ENCODE results near the gene SPRYD3. TPM values are rescaled to one million over a fixed set of nuclear protein-coding genes. Genes with fewer than 3 reads are reported as not detected.
"Not testable (repeated sequence)": the region's sequence is repeated elsewhere in the genome, so short reads cannot be mapped to it uniquely, and the experiment has no call there.

SPRYD3 gene, protein sequence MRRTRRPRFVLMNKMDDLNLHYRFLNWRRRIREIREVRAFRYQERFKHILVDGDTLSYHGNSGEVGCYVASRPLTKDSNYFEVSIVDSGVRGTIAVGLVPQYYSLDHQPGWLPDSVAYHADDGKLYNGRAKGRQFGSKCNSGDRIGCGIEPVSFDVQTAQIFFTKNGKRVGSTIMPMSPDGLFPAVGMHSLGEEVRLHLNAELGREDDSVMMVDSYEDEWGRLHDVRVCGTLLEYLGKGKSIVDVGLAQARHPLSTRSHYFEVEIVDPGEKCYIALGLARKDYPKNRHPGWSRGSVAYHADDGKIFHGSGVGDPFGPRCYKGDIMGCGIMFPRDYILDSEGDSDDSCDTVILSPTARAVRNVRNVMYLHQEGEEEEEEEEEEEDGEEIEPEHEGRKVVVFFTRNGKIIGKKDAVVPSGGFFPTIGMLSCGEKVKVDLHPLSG
- 10 to 100 TPM; 15.9 to 22.3 (median 18.3) TPM for polyA plus RNA-seq (ENCODE audit: insufficient read length in 10 of 10)
- long read RNA-seq, donor 1, transcript SPRYD3-201 (11 exons, 2,932 nt): major isoform, 5 of 5 reads
- long read RNA-seq, donor 1, partial matches to known transcripts: 0 of 5 reads
- long read RNA-seq, donor 1, other reads (novel, unspliced or antisense): 0 of 5 reads
- long read RNA-seq, donor 2, partial matches to known transcripts: 0 of 4 reads
- long read RNA-seq, donor 2, other reads (novel, unspliced or antisense): 0 of 4 reads
- long read RNA-seq, donor 3: 0 reads
- long read RNA-seq, donor 4, partial matches to known transcripts: 0 of 2 reads
- long read RNA-seq, donor 4, other reads (novel, unspliced or antisense): 0 of 2 reads
- long read RNA-seq, donor 5, transcript SPRYD3-201 (11 exons, 2,932 nt): major isoform, 8 of 8 reads
- long read RNA-seq, donor 5, partial matches to known transcripts: 0 of 8 reads
- long read RNA-seq, donor 5, other reads (novel, unspliced or antisense): 0 of 8 reads
- long read RNA-seq, donor 6, transcript SPRYD3-201 (11 exons, 2,932 nt): major isoform, 9 of 9 reads
- long read RNA-seq, donor 6, partial matches to known transcripts: 0 of 9 reads
- long read RNA-seq, donor 6, other reads (novel, unspliced or antisense): 0 of 9 reads
- long read RNA-seq, donor 7, partial matches to known transcripts: 0 of 4 reads
- long read RNA-seq, donor 7, other reads (novel, unspliced or antisense): 0 of 4 reads
- long read RNA-seq, donor 8, partial matches to known transcripts: 0 of 2 reads
- long read RNA-seq, donor 8, other reads (novel, unspliced or antisense): 0 of 2 reads
- long read RNA-seq, donor 9, partial matches to known transcripts: 0 of 1 reads
- long read RNA-seq, donor 9, other reads (novel, unspliced or antisense): 0 of 1 reads

DNA sequence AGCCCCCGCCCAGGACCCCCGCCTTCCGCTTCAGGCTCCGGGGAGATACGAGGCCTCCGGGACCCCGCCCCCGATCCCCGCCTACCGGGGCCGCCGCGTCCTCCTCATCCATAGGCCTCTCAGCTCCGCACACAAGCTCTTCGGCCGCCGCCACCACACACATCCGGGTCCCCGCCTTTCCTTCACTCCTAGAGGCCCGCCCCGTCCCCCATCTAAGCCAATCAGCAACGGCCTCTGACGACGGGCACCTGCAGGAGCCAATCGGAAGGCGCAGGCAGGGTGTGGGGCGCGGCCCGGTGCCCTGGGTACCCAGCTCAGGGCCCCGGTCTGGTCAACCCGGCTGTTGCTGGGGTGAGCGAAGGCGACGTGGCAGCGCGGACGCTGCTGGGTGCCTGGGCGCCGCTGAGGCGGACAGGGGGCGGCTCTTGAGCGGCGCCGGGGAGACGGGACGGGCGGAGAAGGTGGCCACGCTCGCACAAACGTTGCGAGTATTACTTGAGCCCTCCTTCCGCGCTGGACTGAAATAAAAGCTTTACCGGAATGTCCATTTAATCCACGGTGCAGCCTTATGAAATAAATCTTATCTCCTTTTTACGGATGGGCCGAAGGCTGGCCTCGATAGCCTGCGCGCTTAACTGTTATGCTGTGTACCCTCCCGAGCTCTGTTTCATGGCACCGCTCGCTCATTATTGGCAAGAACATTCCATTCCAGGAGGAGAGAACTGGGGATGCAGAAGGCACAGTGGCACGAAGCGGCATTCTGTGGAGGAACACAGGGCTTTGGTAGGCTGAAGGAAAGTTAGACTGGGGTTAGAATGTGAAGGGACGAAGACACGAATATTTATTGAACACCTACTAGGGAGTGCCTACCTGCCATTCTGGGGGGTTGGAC, at the start of gene SPRYD3:
SPRYD3 (minus strand) TSS at position 165 of the 892 bp plus-strand sequence; CDS start at position 108, 57 bp downstream.
- DNase-seq: peak; percentile 96 to 99 (median 97)

DNA sequence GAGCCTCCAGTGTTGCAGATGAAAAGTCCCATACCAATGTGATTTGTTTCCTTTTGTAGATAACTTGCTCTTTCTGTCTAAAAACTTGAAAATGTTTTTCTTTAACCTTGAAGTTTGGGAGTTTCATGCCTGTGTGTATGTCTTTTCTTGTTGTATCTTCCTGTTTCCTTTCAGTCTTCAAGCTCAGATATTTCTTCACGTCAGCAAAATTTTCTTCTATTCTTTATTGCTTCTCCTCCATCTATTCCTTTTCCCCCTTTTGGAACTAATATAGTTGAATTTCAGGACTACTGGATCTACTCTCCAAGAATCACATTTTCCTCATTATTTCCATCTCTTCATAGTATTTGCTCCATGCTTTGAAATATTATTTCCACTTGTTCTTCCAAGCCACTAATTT, 48.0 kb upstream of the SPRYD3 start:
- DNase-seq: no peak

DNA sequence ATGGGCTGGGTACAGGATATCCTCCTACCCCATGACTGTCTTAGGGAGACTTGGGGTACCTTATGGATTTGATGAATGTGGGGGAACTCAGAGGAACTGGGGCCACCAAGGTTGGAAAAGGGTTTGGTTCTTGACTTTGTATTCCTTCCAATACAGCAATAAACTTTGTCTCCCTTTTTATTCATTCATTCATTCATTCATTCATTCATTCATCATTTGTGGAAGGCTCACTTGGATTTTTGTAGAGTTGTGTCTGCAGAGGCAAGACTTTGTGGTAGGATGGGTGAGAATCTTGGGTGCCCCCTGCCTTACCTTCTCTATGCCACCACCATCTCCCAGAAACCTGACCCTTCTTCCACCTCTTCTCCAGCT, 45.1 kb upstream of the SPRYD3 start:
- DNase-seq: no peak

DNA sequence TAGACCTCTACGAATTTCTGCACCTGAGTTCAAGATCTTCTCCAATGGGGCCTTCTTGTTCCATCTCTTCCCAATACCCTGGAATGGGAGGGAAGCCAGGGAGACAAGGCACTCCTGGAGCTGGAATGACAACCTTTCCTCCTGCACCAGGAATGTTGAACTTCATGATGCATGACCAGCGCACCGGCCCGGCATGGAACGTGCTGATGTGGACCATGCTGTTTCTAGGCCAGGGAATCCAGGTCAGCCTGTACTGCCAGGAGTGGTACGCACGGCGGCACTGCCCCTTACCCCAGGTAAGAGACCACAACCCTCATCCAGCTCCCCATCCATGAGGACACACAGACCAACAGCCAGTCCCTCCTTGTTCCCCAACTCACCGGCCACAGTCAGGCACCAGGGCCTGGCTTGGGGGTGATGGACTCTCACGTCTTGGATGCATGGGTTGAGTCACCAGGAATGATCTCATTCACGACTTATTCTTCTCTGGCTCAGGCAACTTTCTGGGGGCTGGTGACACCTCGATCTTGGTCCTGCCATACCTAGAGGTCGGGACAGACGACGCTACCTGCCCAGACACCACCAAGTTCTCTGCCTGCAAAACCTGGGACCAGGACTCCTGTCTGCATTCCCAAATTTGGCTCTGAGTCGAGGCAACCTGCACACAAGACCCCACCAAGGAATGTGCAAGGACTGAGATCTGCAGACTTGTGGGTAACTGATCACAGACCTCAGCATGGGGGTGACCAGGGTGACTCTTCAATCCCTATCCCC, 44.6 kb upstream of the SPRYD3 start:
- DNase-seq: no peak

DNA sequence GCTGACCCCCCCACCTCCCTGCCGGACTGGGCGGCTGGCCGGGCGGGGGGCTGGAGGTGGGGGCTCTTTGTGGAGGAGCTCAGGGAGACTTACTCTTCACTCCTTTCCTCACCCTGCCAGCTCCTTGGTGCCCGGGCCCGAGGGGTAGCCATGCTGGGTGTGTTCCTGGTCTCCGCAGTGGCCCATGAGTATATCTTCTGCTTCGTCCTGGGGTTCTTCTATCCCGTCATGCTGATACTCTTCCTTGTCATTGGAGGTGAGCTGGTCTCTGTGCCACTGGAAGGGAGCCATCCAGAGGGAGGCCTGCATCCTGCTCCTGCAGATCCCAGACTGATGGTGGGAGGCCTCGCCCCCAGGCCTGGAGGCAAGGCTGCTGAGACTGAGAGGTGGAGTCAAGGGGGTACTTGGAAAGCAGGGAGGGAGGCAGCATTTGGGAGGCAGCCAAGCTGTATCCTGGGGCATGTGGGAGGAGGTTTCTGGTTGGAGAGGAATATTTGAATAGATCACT, 43.8 kb upstream of the SPRYD3 start:
- DNase-seq: no peak

DNA sequence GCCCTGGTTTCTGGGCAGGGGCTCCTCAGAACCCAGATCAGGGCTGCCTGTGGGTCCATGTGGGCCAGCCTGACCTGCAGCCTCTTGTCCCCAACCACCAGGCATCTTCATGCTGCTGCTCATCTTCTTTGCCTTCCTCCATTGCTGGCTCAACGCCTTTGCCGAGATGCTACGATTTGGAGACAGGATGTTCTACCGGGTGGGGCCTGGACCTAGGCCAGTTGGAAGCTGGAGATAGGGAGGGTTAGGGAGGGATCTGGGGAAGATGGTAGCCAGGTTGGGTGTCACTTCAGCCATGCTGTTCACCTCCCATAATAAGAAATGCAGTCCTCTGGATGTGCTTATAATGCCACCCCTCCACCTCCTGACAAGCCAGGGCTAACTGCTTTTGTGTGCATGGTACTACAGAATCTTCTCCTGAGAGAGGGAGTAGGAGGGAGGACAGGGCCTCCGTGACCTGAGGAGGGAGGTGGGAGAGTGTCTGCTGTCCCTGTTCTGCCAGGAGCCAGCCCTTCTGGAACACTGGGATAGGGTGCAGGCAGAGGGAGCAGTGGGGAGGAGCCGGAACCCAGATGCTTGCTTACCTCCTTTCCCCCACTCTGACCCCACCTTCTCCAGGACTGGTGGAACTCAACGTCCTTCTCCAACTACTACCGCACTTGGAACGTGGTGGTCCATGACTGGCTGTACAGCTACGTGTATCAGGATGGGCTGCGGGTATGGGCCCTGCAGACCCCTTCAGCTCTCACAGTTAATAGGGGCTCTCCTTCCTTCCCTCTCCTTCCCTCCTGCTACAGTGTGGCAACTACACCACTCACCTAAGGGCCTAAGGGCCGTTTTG, 41.7 kb upstream of the SPRYD3 start:
- no peak for DNase-seq

DNA sequence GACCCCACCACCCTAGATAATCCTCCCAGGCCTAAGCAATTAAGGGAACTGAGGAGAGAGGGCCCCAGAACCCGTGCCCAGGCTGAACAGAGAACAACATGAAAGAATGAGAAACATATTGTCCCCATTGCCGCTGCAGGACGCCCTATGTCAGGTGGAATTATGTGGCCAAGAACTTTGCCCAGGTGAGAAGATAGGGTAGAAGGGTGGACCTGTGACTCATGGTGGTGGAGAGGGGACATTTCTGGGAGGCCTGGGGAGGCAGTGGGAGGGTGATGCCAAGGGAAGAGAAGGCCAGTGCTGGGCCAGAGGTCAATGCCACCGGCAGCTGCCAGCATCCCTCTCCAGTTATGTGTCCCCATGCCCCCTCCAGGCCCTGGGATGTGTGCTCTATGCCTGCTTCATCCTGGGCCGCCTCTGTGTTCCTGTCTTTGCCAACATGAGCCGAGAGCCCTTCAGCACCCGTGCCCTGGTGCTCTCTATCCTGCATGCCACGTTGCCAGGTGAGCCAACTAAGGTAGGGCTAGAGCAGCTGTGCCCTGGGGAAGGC, 39.6 kb upstream of the SPRYD3 start:
- no peak for DNase-seq

DNA sequence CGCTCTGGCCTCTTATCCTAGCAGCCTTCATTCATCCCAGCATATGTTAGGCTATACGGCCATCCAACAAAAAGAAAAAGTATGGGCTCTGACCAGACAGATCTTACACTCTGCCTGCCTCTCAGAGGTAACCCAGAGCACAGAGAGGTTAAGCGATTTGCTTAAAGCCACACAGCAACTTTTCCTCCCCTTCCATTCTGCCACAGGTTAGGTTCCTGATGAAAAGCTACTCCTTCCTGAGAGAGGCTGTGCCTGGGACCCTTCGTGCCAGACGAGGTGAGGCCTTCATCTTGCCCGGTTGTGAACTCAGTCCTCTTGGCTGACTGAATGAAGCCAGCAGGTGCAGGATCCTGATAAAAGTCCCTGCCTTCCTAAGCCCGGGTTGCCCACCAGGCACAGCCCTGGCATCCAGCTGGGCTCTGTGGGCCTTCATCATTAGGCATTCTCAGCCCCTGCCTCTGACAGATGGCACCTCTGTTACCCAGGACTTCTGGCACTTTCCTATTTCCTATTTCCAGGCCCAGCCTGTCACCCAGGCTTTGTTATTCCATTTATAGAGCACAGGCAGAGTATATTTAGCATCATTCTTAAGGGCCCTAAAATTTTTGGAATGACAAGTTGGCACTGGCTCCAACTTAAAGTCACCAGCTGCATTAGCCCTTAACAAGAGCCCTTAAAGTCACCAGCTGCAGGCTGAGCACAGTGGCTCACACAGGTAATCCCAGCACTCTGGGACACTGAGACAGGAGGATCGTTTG, 36.9 kb upstream of the SPRYD3 start:
- peak in 1 of 3 donors; percentile 22 for DNase-seq

DNA sequence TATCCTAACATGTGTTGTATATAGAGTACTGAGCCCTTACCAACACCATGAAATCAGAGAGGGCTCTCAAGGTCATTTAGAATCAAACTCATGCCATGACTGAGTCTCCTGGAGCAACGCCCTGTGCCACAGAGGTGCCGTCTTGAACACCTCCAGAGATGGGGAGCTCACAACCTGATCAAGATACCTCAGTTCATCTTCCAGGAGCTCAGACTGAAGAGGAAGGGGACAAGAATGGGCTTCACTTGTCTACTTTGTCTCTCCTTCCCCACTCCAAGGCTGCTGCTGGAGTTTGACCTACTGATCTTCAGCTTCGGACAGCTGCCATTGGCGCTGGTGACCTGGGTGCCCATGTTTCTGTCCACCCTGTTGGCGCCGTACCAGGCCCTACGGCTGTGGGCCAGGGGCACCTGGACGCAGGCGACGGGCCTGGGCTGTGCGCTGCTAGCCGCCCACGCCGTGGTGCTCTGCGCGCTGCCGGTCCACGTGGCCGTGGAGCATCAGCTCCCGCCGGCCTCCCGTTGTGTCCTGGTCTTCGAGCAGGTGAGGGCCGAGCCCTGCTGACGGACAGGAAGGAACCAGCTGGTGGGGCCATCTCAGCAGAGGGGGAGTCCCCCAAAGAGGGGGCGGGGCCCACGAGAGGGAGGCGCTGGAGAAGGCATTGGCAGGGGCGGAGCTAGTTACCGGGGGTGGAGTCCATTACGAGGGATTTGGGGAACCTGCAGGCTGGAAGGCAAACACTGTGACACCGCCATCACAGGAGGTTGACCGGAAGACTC, 36.1 kb upstream of the SPRYD3 start:
- no peak for DNase-seq

DNA sequence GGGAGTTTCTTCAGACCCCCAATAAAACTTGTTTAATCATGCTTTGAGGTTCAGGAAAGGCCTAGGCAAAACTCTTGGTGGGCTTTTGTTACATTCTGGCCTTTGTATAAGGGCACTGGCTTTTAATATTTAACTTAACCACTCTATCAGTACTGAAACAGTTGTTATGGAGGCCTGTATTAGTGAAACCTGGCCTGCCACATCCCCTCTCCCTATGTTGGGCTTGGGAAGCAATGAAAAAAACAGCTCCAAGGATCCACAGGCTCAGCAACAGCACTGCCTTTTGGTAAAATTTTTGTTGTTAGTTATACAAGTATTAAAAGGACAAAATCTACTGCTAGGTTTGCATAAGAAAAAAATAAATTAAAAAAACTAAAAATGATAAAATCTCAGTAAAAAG, 34.8 kb upstream of the SPRYD3 start:
- no peak for DNase-seq

DNA sequence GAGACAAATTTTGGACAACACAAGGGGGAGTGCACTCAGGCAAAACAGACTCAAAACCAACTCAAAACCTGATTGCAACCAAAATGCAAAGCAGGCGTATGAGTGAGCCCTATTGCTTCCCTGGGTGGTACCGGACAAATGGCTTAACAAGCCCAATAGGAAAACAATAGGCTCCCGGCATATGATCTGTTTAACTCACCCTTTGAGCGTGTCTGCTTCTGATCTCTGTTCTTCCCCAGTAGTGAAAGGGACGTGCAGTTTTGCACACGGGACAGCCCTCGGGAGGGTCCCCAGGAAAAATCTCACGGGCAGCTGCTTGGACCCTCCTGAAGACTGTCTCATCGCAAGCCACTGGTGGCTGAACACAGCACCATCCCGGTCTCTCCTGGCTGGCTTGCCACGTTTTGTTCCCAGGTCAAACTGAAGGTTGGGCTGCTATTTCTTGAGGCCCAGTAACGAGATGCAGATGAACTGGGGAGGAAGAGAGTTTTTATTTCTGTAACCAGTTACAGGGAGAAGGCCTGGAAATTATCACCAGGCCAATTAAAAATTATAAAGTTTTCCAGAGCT, 34.0 kb upstream of the SPRYD3 start:
- DNase-seq: no peak

DNA sequence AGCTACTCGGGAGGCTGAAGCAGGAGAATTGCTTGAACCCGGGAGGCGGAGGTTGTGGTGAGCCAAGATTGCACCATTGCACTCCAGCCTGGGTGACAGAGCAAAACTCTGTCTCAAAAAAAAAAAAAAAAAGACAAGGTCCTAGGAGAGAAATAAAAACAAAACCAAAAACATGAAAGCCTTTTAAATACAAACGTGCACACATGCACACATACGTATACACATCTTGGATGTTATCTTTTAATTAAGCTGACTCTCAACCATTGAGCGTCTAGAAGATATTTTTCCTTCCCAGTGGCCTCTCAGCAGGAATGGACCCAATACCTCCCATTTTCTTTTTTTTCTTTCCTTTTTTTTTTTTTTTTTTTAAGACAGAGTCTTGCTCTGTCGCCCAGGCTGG, 33.2 kb upstream of the SPRYD3 start:
- DNase-seq: not testable (repeated sequence)

DNA sequence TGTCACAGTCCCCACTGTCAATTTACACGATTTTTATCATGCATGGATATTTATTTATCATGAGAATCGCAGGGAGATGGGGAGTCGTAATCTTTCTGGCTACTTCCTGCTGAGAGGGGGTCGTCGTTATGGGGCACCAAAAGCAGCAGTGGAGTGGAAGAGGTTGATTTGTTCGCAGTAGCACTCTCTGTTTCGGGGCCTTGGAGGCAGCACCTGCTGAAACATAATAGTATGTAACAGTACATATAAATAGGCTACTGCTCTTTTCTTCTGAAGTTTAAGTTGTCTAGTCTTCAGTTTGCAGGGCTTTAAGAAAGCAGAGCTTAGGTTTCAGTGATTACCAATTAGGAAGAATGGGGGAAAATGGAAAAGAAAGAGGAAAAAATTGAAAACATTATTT, 27.9 kb upstream of the SPRYD3 start:
- DNase-seq: peak in 1 of 3 donors; percentile 44

DNA sequence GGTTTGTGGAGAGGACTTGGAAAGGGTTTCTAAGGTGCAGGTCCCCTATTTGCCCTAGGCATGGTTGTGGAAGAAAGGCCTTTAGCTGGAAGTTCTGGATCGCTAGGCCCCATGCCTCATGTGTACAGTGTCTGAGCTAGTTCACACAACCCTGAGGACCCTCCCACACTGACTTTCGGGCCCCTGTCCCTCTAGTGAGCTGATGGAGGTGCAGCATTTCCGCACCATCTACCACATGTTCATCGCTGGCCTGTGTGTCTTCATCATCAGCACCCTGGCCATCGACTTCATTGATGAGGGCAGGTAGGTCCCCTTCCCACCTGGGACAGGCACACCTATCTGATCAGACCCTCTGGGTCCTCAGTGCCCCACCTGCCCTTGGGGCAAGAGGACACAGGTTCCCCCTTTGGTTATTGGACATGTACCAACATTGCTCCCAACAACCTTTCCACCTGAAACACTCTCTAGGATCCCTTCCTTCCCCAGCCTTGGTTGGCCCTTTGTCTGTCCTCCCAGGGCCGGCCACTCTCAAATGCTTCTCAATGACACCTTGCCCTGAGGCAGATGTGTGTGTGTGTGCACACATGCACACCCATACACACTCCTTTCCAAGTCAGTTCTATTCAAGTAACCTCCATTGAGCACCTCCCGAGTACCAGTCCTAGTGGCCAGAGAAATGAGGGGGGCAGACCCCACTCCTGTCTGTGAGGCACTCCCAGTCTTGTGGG, 26.7 kb upstream of the SPRYD3 start:
- no peak for DNase-seq

DNA sequence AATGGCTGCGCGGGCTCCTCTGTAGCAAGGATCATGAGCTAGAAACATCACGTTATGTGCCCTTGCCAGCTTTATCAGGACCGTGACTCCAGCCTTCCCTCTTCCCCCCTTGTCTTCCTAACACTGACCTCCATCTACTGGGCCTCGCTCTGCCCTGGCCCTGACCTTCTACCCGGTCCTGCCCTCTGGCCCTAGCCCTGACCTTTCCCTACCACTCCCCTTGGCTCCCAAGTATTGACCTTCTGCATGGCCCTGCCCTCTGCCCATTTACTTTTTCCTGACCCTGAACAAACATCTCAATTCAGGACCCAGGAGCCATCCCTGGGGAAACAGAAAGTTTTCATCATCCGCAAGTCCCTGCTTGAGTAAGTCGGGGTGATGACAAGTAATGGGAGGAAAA, 26.1 kb upstream of the SPRYD3 start:
- DNase-seq: no peak

DNA sequence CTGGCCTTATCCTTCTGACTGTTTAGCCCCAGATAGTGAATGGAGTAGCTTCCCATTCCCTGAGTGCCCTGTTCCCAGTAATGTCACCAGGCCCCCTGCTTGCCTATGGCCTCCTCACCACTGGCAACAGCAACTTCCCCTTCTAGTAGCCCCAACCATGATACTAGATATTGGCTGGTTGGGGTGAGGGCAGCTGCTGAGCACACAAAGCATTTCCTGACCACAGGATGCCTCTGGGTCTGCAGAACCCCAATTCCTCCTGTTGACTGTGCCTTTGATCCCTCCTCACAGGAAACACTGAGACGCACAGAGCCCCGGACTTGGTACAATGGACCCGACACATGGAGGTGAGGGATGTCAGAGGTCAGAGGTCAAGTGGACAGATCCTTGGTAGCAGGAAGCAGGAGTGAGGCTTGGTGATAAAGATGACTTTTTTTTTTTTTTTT, 24.7 kb upstream of the SPRYD3 start:
- DNase-seq: no peak
